ENCODE results near the gene MAK.

- no peak for TF ChIP-seq CTCF (IDR thresholded peaks at IDR 0.05)
- TF ChIP-seq POLR2A (IDR thresholded peaks at IDR 0.05) = no peak
Measured at GRCh38 chr6:10720265-10720959, 117.9 kb downstream of the MAK start.

All from lower leg skin (tissue), 3 donors.